ENCODE measurements around the gene GPC6.

Gene GPC6

DNA sequence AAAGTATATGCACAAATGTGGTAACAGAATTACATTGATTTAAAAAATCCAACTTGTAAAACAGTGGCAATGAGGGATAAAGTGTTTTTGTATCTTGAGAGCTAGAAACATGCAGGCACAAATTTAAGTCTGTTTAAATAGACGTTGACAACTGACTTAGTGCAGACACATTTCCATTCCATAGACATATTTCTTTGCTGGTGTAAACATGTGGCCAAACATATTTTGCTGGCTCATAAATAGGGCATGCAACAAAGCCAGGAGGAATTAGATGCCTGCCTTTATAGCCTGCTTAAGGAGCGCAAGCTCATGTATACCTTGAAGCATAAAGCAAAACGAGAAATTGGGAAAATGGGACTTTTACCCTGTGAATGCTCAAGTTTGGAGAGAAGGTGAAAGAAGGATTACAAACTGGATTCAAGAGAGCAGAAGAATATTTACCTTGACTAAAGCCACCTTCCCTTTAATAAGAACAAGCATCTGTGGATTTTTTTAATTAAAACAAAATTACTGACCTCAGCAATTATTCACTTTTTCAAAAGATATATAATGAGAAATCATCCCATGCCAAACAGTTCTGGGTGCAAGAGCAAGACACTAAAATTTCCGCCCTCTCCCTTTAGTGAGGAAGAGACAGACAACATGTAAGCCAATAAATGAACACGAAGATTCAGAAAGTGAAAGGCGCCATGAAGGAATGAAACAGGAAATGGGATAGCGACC, 1181.9 kb downstream of the GPC6 start:
- DNase-seq, result no peak

DNA sequence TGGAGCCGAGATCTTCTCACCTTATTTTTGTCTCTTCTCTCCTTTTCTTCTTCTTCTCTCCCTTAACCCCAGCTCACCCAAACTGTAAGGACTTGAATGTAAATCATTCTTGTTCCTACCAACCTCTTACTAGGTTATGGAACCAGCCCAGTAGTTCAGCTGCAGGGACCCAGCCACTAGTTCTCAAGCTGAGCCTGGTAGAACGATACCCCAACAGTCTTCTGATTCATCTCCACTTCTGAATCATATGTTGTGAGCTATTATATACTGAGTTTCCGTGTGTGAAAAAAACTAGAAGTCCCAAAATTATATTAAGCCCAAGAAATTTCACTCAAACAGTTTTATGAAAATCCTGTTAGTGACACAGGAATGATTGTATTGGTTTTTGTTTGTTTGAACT, 1185.1 kb downstream of the GPC6 start:
- no peak for DNase-seq

DNA sequence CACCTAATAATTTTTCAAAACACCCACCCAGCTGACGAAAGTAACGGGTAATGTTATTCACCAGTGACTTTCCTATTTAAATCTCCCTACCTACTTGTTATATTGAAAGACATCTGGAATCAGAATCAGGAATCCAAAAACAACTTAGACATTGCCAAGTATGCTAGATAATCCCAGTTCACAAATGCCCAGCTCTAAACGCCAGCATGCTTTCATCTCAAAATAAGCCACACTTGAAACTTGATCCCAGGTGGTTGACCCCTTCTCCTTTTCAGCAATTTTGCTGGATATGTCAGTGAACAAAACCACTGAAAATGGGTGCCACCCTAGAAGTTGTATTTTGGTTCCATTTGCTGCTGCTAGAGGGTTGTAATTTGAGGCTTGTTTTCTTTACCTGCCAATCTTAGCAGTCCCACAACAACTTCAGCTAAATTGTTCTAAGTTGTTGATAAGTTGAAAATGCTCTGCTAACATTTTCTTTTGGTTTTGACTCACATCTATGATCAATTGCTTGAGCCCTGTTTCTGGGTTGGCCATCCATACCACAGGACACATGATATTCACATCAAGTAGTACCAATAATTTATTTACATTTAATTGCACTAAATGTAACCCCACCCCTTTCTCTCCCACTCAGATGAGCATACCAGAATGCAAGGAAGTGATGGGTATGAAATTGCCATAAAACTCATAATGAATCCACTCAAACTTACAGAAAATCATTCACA, 1186.4 kb downstream of the GPC6 start:
- no peak for DNase-seq

DNA sequence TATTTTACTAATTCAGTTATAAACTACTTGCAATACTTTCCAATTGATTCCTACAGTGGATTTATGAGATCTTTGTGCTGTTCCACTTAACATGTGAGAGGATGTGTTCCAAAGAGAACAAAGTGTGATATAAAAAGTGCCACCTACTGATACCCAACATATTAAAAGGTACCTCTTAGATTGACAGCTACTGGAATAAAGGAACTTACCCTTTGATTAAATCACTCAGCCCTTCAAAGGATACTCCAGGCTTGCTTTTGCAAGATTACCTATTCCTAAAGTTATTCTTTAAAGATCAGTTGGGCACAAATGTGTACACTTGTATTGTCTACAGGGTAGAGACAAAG, 1187.0 kb downstream of the GPC6 start:
- DNase-seq, result no peak

DNA sequence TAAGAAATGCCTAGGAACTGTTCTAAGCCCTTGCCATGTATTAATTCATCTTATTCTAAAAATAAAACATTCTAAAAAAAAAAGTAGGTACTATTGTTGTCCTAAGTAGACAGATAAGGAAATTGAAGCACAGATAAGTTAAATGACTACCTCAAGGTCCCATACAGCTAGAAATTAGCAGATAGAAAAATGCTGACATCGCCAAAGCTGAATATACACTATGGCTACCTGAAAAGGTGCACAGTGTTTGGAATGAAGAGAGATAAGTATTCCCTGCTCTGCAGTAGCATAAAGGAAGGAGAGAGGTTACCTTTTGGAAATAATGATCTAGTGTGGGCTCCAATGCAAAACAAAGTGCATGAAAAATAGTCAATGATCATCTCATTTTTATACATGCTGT, 1187.5 kb downstream of the GPC6 start:
- no peak for DNase-seq

DNA sequence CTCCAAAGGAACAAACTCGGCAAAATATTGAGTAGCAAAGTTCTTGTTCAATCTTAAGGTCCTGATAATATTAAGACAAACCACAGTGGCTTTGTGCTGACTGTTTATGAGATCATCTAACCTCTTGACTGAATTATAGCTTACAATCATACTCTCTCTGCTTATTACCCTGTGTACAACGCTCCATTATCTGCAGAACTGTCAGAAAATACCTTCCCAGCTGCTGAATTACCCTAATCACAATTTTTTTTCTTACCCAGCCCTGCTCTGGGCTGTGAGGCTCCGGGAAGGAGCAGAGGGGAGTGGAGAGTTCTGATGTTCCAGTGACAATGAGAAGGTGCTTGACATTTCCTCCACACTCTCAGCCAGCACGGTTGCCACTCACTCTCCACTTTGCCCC, 1188.1 kb downstream of the GPC6 start:
- DNase-seq, result peak; percentile 48

DNA sequence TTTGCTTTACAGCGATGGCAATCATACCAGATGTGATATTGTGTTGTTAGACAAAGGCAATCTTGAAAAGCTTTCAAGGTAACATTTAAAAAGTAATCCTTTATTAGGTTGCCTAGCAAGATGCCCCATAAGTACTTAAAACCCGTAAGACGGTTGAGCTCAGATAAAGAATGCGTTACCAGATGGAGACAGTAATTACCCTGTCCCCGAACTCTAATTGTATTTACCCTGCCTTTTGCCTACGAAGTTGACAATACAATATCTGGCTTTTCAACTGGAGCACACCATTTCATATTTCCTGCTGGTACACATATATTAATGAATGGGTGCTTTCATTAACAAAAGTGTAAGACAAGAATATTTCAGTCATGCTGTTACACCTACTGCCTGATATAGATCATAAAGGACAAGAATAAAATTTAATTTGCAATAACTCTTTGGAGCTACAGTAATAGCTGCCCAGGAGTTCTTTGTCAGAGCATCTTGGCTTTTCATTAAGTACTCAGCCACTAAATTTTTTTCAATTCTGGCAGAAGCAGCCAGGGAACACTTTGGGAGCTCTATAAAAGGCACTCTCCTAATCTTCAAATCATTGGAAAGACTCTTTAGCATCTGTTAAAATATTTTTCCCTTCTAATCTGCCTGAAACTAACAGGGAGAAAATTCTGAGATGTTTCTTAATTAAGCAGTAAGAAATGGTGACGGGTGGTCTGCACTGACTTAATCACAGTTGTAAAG, 1189.1 kb downstream of the GPC6 start:
- peak; percentile 73 for DNase-seq

DNA sequence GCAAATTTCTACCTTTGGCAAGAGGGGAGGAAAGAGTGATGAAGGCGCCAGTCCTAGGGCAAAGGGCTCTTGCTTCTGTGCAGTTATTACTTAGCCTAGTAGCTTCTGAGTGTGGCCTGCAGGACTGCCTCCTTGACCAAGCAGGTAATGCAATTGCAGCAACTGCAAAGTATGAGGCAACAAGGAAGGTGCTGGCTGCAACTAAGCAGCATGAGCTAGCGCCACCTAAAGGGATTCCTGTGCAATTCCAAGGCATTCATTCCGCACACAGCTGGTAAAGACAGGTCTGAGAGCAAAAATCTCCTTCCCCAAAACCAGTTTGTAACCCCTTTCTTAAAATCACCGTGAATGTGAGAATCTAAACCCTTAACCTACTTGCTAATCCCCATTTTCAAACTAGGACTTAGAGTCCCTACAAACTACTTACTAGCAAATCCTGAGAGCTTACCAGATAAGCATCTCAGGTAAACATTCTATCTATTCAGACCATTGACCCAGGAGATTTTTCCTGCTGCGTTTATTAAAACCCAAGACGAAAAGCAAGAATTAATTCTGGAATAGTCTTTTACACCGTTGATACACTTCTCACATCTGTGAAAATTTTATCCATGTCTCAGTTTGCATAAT, 1190.0 kb downstream of the GPC6 start:
- DNase-seq, result peak; percentile 32

DNA sequence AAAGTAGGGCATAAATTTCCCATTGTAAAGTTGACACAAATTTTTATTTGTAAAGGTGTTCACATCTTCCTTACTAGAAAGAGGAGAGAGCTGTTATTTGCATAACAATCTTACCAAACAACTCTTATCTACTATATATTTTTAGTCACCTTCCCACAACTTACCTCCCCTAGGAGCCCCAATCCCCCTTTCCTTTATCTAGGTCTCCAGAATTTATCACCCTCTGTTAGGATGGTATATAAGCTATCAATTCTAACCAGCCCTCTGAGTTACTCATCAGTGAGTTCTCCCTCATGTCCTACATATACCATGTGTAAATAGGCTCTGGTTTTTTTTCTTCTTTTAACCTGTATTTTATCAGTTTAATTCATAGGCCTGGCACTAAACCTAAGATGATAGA, 1190.7 kb downstream of the GPC6 start:
- DNase-seq, result no peak

DNA sequence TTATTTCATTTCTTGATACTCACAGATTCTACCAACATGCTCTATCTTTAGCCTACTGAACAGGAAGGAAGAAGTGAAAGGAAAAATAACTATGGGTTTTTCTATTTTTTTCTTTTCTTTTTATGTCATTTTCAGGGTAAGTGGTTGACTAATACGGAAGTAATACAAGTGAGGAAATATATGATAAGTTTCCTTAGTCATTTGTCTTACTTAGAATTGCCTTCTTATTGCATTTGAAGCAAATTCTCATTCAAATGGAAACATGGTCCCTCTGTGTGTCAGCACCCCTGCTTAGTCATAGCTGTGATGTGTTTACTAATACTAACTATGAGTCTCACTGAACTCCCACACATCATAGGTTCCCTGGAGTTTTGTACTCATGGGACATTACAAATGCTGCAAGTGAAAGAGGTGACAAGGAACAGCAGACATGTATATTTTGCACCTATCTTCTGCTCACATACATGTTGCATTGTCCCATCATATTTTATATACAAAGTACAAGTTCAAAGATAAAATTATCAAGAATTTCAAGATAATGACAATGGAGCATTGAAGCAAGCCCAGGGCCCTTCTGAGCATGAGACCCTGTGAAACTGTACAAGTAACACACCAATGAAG, 1192.8 kb downstream of the GPC6 start:
- no peak for DNase-seq

DNA sequence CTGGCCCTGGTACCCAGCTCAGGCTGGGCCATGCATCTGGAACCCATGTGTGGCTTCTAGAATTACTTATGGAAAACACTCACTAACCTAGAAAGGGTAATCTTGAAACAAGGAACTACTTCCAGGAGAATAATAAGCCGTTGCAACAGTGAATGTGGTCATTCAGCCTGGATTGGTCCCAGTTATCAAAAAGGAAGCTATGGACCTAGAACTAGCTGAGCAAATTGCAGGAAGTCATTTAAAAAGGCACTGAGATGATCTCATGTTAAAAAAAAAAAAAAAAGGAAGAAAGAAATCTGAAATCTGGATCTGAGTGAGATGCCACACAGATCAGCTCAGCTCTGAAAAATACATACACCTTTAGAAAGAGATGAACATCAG, 1193.3 kb downstream of the GPC6 start:
- no peak for DNase-seq

DNA sequence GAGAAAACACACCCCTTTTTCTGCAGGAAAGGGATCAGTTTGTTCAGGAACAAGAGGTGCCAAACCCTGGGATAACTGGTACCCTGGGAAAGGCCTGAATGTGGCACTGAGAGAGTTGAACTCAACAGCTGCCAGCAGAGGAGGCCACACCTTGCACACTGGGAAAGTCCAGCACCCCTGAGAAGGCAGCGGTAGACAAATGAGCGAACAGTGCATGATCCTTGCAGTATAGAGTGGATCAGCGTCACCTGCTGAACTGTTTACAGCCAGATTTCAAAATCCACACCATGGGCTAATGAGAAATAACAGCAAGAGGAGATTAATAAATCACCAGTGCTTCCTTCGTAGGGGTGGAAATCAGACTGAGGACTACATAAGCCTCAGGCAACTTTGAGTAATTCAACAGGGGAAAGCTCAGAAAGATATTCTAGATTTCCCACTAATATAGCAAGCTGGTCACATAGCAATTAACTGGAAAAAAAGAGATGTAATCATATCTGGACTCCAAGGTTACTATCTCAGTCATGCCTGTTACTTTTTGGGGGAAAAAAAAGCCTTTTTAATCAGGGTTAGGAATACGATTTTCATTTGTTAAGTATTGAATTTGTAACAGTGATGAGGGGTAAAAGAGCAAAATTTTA, 1200.8 kb downstream of the GPC6 start:
- no peak for DNase-seq

DNA sequence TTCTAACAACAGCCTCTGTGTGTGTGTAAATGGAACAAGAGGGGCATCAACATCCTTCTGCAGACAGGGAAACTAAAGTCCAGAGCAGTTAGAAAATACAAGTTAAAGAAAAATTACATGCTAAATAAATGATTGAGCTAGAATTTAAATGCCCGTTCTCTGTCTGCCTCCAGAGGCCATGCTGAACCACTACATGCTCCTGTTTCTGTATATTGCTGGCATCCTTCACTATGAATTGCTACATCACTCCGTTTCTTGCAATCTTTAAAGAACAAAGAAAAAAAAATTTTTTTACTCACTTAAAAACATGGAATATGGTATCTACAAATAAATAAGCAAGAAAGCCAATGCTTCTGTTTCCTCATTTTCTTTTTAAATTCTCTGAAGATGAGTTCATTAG, 1205.0 kb downstream of the GPC6 start:
- DNase-seq, result no peak

DNA sequence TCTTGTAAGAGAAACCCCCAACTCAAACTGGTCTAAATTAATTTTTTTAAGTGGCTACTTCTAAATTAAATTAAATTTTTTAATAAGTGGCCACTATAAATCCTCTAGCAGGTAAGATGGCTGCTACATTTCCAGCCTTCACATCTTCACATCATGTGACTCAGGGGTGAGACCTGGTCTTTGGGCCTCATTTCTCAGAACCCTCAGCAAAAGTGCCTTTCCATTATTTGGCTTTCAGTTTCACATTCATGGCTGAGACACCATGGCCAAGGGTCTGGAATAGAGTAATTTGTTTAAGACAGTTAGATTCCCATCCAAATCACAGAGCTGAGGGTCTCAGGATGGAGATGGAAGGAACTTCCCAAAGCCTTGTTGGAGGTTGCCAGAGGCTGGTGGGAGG, 1205.4 kb downstream of the GPC6 start:
- DNase-seq, result no peak

DNA sequence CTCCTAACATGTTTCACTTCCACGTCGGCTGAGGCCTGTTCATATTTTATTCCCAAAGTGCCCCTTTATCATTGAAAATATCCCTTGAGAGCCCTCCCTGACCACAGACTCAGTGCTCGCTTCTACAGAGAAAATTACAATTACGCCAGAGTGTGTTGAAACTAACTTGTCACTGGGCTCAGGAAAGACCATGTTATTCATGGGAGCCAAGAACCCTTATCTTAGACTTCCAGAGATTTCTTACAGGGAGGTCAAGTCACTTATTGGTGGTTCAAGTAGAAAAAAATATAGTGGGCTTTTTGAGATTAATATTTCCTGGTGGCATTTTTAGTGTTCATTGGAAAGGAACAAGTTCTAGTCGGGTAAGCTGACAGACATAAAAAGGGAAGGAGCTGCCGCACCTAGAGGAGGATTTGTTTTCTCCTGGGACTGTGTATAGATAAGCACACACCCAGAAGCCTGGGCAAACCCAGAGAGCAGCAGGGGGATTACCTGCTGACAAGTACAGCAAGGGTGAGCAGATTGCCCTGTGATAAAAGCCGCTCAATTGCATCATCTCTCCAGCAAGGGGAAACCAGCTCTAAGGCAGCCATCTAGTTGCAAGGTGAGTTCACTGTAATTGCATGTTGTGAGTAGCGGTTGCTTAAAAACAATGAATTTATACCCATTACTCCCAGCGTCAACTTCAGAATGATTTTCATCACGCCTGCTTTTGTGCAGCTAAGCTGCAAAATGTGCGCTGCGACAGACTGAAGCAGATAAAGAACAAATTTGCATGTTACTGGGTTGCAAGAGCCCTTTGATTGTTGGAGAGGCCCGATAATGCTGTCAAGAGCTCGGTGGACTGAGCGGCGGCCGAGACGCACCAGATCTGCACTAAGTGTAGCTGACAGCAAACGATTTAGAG, 1206.7 kb downstream of the GPC6 start:
- peak; percentile 86 for DNase-seq

DNA sequence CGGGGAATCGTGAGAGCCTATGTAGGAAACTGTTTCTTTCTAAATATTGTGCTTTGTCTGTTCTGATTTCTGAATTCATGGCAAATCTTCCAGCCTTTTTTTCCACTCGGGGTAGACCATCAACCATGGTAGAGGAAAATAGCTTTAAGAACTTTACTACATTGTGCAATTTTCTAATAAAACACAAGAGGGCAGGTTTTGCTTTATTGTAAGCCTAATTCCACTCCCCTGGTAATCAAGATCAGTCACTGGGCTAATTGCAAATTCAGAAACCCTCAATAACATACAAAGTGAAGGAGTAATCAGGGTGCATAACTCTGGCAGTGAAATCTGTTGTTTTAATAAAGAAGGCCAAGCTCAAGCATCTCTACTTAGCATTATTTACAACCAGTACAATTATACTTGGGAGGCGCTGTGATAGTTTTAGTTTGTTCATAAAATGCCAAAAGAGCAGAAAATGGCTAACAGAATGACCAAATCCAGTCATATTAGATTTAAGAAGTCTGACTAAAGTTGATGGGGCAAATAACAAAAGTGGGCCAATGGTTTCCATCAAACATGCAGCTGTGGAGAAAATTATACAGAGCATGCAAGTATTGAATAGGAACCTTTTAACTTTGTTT, 1209.1 kb downstream of the GPC6 start:
- DNase-seq, result peak; percentile 34

DNA sequence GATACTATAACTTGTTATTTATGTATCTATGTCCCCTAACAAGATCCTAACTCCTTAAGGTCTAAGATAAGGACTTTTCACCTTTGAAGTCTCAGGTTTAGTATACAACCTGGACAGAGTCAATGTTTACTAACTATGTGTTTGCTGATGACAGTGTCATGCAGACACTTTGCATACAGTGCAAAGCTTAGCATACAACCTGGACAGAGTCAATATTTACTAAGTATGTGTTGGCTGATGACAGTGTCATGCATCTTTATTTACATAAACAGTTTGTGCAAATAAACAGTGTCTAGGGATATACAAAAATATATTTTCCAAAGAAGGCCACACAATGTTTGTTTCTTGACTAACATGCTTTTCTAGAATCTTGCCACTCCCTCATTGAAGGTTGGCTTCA, 1218.2 kb downstream of the GPC6 start:
- no peak for DNase-seq

DNA sequence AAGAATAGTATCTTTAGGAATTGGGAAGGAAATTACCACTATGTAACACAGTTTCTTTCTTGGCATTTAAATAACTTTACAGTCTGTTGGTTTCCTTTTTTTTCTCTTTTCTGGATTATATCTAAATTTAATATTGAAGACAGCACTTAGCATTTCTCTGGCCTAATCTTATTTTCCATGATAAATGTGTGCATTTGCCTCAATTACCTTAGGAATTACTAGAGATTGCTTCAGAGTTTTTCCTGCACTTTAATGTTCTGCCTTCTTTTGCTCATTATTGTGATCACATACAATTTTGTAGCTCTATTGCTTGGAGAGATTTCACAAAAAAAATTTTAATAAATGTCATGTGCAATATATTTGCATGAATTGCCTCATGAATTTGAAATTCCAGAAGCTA, 1227.7 kb downstream of the GPC6 start:
- no peak for DNase-seq

DNA sequence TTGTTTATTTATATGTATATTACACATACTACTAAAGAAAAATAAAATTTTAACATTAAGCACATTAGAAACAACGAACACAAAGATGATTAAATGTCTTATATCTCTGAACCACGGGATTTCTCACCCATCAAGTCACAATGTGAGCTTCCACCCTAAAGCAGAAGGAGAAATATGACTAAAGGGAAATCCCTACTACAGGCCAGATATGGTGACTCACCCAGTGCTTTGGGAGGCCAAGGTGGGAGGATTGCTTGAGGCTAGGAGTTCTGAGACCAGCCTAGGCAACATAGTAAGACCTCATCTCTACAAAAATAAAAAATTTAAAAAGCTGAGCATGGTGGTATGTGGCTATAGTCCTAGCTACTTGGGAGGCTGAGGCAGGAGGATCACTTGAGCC, 1228.3 kb downstream of the GPC6 start:
- DNase-seq, result no peak

DNA sequence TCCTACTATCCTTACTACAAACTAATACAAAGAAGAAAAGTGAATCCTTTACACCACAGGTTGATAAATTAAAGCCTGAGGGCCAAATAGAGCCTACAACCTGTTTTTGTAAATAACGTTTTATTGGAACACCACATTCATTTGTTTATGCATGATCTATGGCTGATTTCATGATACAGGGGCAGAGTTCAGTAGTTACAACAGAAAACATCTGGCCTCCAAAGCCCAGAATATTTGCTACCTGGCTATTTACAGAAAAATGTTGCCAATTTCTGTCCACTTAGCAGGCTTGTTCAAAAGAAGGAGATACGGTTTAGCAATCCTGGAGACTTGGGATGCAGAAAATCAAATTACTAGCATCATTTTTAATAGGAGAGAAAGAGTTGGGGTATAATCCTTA, 1228.8 kb downstream of the GPC6 start:
- no peak for DNase-seq

Data from NCI-H187 treated with DMSO at 0.1 percent for 48 hours (cell line).